ENCODE measurements around the gene CALHM3.

The CALHM3 gene

DNA sequence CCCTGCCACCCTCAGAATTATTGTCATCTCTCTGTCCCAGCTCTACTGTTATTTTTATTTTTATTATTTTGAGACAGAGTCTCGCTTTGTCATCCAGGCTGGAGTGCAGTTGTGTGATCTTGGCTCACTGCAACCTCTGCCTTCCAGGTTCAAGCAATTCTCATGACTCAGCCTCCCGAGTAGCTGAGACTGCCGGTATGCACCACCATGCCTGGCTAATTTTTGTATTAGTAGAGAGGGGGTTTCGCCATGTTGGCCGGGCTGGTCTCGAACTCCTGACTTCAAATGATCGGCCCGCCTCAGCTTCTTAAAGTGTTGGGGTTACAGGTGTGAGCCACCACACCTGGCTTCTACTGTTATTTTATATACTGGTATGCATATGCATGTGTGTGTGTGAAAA, 37.8 kb downstream of the CALHM3 start:
- Histone ChIP-seq H3K27ac (replicated peaks) (no peak overlapping the region), H3K27me3 (ENCODE audit: insufficient read depth, poor library complexity, severe bottlenecking) (no peaks in the 10 kb centered on the region), H3K4me3 (replicated peaks; ENCODE audit: insufficient read depth, low read length) (no peak overlapping the region)
- DNase-seq (ENCODE audit: low read depth in 1 of 2, low spot score in 1 of 2), result no peak
- no peak for TF ChIP-seq SPI1 (IDR thresholded peaks at IDR 0.05; ENCODE audit: borderline replicate concordance, low read depth)
- TF ChIP-seq, protein P1, sequence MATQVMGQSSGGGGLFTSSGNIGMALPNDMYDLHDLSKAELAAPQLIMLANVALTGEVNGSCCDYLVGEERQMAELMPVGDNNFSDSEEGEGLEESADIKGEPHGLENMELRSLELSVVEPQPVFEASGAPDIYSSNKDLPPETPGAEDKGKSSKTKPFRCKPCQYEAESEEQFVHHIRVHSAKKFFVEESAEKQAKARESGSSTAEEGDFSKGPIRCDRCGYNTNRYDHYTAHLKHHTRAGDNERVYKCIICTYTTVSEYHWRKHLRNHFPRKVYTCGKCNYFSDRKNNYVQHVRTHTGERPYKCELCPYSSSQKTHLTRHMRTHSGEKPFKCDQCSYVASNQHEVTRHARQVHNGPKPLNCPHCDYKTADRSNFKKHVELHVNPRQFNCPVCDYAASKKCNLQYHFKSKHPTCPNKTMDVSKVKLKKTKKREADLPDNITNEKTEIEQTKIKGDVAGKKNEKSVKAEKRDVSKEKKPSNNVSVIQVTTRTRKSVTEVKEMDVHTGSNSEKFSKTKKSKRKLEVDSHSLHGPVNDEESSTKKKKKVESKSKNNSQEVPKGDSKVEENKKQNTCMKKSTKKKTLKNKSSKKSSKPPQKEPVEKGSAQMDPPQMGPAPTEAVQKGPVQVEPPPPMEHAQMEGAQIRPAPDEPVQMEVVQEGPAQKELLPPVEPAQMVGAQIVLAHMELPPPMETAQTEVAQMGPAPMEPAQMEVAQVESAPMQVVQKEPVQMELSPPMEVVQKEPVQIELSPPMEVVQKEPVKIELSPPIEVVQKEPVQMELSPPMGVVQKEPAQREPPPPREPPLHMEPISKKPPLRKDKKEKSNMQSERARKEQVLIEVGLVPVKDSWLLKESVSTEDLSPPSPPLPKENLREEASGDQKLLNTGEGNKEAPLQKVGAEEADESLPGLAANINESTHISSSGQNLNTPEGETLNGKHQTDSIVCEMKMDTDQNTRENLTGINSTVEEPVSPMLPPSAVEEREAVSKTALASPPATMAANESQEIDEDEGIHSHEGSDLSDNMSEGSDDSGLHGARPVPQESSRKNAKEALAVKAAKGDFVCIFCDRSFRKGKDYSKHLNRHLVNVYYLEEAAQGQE (IDR thresholded peaks at IDR 0.05; ENCODE audit: insufficient replicate concordance, low read depth), result no peak
- TF ChIP-seq GABPA (IDR thresholded peaks at IDR 0.05; ENCODE audit: low read depth), result no peak
- no peak for TF ChIP-seq POLR2AphosphoS5 (IDR thresholded peaks at IDR 0.05; ENCODE audit: low read depth)

DNA sequence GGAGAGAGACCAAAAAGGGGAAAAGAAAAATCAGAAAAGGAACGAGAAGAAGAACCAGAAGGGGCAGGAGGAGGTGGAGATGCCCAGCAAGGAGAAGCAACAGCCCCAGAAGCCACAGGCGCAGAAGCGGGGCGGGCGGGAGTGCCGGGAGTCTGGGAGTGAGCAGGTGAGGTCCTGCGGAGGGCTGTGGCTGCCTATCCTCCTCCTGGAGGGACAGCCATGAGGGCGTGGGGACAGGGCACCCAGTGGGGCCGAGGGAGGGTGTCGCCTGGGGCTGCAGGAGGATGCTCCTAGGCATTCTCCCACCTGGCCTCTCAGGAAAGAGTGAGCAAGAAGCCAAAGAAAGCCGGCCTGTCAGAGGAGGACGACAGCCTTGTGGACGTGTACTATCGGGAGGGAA, 38.6 kb downstream of the CALHM3 start:
- DNase-seq (ENCODE audit: low read depth in 1 of 2, low spot score in 1 of 2), result no peak
- TF ChIP-seq, protein P1 (IDR thresholded peaks at IDR 0.05; ENCODE audit: insufficient replicate concordance, low read depth), result no peak
- TF ChIP-seq POLR2AphosphoS5 (IDR thresholded peaks at IDR 0.05; ENCODE audit: low read depth) (no peak), SPI1 (IDR thresholded peaks at IDR 0.05; ENCODE audit: borderline replicate concordance, low read depth) (no peak), GABPA (IDR thresholded peaks at IDR 0.05; ENCODE audit: low read depth) (no peak)
- TF ChIP-seq, protein P2, sequence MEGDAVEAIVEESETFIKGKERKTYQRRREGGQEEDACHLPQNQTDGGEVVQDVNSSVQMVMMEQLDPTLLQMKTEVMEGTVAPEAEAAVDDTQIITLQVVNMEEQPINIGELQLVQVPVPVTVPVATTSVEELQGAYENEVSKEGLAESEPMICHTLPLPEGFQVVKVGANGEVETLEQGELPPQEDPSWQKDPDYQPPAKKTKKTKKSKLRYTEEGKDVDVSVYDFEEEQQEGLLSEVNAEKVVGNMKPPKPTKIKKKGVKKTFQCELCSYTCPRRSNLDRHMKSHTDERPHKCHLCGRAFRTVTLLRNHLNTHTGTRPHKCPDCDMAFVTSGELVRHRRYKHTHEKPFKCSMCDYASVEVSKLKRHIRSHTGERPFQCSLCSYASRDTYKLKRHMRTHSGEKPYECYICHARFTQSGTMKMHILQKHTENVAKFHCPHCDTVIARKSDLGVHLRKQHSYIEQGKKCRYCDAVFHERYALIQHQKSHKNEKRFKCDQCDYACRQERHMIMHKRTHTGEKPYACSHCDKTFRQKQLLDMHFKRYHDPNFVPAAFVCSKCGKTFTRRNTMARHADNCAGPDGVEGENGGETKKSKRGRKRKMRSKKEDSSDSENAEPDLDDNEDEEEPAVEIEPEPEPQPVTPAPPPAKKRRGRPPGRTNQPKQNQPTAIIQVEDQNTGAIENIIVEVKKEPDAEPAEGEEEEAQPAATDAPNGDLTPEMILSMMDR (IDR thresholded peaks at IDR 0.05; ENCODE audit: insufficient read depth, low read length), result no peak
- no peak overlapping the region for H3K4me3 ChIP-seq (replicated peaks; ENCODE audit: insufficient read depth, low read length)
- H3K27ac ChIP-seq (replicated peaks), result no peak overlapping the region
- H3K27me3 ChIP-seq (ENCODE audit: insufficient read depth, poor library complexity, severe bottlenecking), result no peaks in the 10 kb centered on the region

DNA sequence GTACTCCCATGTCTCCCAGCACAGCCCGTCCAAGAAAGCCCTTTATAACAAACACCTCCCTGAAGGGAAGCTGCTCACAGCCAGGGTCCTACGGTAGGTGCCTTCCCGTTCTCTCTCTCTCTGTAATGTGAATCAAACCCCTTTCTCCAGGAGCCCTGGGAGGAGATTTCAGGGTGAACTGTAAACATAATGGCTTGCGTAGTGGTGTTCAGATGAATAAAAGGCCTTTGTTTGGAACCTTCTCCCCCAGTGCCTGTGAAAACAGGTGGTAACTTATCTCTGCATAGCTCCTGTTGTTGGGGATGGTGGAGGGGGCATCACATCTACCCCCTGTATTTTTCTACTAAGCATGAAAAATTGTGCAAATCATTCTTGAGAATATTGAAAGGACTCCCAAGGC, 39.3 kb downstream of the CALHM3 start:
- DNase-seq (ENCODE audit: low read depth in 1 of 2, low spot score in 1 of 2), result no peak
- Histone ChIP-seq H3K4me3 (replicated peaks; ENCODE audit: insufficient read depth, low read length) (no peak overlapping the region), H3K27ac (replicated peaks) (no peak overlapping the region), H3K27me3 (ENCODE audit: insufficient read depth, poor library complexity, severe bottlenecking) (no peaks in the 10 kb centered on the region)
- TF ChIP-seq POLR2AphosphoS5 (IDR thresholded peaks at IDR 0.05; ENCODE audit: low read depth) (no peak), GABPA (IDR thresholded peaks at IDR 0.05; ENCODE audit: low read depth) (no peak), SPI1 (IDR thresholded peaks at IDR 0.05; ENCODE audit: borderline replicate concordance, low read depth) (no peak)
- TF ChIP-seq, protein P2 (IDR thresholded peaks at IDR 0.05; ENCODE audit: insufficient read depth, low read length), result no peak
- TF ChIP-seq, protein P1 (IDR thresholded peaks at IDR 0.05; ENCODE audit: insufficient replicate concordance, low read depth), result no peak

All from HL-60 (cell line).